ENCODE measurements around the gene TNFSF13. TPM values are rescaled to one million over a fixed set of nuclear protein-coding genes. Genes with fewer than 3 reads are reported as not detected.

Gene TNFSF13
- total and polyA plus RNA-seq, 2 of the 8 experiments (the other 6 are each of a cell fraction or from before 2014, with no cell fraction given) = 2.1 to 2.6 TPM

DNA sequence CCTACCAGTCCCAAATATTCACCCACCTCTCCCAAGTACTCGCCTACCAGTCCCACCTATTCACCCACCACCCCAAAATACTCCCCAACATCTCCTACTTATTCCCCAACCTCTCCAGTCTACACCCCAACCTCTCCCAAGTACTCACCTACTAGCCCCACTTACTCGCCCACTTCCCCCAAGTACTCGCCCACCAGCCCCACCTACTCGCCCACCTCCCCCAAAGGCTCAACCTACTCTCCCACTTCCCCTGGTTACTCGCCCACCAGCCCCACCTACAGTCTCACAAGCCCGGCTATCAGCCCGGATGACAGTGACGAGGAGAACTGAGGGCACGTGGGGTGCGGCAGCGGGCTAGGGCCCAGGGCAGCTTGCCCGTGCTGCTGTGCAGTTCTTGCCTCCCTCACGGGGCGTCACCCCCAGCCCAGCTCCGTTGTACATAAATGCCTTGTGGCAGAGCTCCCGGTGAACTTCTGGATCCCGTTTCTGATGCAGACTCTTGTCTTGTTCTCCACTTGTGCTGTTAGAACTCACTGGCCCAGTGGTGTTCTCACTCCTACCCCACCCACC is 44.6 kb upstream of the TNFSF13 start (continued):
- TF ChIP-seq, protein P1, sequence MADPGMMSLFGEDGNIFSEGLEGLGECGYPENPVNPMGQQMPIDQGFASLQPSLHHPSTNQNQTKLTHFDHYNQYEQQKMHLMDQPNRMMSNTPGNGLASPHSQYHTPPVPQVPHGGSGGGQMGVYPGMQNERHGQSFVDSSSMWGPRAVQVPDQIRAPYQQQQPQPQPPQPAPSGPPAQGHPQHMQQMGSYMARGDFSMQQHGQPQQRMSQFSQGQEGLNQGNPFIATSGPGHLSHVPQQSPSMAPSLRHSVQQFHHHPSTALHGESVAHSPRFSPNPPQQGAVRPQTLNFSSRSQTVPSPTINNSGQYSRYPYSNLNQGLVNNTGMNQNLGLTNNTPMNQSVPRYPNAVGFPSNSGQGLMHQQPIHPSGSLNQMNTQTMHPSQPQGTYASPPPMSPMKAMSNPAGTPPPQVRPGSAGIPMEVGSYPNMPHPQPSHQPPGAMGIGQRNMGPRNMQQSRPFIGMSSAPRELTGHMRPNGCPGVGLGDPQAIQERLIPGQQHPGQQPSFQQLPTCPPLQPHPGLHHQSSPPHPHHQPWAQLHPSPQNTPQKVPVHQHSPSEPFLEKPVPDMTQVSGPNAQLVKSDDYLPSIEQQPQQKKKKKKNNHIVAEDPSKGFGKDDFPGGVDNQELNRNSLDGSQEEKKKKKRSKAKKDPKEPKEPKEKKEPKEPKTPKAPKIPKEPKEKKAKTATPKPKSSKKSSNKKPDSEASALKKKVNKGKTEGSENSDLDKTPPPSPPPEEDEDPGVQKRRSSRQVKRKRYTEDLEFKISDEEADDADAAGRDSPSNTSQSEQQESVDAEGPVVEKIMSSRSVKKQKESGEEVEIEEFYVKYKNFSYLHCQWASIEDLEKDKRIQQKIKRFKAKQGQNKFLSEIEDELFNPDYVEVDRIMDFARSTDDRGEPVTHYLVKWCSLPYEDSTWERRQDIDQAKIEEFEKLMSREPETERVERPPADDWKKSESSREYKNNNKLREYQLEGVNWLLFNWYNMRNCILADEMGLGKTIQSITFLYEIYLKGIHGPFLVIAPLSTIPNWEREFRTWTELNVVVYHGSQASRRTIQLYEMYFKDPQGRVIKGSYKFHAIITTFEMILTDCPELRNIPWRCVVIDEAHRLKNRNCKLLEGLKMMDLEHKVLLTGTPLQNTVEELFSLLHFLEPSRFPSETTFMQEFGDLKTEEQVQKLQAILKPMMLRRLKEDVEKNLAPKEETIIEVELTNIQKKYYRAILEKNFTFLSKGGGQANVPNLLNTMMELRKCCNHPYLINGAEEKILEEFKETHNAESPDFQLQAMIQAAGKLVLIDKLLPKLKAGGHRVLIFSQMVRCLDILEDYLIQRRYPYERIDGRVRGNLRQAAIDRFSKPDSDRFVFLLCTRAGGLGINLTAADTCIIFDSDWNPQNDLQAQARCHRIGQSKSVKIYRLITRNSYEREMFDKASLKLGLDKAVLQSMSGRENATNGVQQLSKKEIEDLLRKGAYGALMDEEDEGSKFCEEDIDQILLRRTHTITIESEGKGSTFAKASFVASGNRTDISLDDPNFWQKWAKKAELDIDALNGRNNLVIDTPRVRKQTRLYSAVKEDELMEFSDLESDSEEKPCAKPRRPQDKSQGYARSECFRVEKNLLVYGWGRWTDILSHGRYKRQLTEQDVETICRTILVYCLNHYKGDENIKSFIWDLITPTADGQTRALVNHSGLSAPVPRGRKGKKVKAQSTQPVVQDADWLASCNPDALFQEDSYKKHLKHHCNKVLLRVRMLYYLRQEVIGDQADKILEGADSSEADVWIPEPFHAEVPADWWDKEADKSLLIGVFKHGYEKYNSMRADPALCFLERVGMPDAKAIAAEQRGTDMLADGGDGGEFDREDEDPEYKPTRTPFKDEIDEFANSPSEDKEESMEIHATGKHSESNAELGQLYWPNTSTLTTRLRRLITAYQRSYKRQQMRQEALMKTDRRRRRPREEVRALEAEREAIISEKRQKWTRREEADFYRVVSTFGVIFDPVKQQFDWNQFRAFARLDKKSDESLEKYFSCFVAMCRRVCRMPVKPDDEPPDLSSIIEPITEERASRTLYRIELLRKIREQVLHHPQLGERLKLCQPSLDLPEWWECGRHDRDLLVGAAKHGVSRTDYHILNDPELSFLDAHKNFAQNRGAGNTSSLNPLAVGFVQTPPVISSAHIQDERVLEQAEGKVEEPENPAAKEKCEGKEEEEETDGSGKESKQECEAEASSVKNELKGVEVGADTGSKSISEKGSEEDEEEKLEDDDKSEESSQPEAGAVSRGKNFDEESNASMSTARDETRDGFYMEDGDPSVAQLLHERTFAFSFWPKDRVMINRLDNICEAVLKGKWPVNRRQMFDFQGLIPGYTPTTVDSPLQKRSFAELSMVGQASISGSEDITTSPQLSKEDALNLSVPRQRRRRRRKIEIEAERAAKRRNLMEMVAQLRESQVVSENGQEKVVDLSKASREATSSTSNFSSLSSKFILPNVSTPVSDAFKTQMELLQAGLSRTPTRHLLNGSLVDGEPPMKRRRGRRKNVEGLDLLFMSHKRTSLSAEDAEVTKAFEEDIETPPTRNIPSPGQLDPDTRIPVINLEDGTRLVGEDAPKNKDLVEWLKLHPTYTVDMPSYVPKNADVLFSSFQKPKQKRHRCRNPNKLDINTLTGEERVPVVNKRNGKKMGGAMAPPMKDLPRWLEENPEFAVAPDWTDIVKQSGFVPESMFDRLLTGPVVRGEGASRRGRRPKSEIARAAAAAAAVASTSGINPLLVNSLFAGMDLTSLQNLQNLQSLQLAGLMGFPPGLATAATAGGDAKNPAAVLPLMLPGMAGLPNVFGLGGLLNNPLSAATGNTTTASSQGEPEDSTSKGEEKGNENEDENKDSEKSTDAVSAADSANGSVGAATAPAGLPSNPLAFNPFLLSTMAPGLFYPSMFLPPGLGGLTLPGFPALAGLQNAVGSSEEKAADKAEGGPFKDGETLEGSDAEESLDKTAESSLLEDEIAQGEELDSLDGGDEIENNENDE (IDR thresholded peaks at IDR 0.05; ENCODE audit: insufficient replicate concordance, low read length) = no peak
- no peak for TF ChIP-seq RNF2 (IDR thresholded peaks at IDR 0.05; ENCODE audit: borderline replicate concordance, low read depth, low read length, missing control alignments, poor library complexity, severe bottlenecking)
- no peak for TF ChIP-seq EGR1 (IDR thresholded peaks at IDR 0.05; ENCODE audit: borderline replicate concordance, low read depth, low read length)

All from H1 (cell line).